Amygdala (tissue), 56 donors: Measurements from ENCODE around the gene CLCA1.

ENCODE experiments used
- DNase-seq, 56 donors: peaks; one replicate each; lab custom pipeline; 2025; lab: John Stamatoyannopoulos, UW

Gene CLCA1

GRCh38 chr1:86455073-86455472 is 13.7 kb upstream of the CLCA1 start:
- no peak for DNase-seq

- DNase-seq = no peak
Observed at GRCh38 chr1:86460998-86461397, 7.7 kb upstream of the CLCA1 start.

GRCh38 chr1:86461482-86461881 is 7.2 kb upstream of the CLCA1 start:
- no peak for DNase-seq

- no peak for DNase-seq
Observed at GRCh38 chr1:86464819-86465218, 3.9 kb upstream of the CLCA1 start.

- no peak for DNase-seq
Observed at GRCh38 chr1:86466109-86466844, 2.5 kb upstream of the CLCA1 start.

GRCh38 chr1:86466986-86467385 is 1.7 kb upstream of the CLCA1 start:
- DNase-seq = no peak

DNA sequence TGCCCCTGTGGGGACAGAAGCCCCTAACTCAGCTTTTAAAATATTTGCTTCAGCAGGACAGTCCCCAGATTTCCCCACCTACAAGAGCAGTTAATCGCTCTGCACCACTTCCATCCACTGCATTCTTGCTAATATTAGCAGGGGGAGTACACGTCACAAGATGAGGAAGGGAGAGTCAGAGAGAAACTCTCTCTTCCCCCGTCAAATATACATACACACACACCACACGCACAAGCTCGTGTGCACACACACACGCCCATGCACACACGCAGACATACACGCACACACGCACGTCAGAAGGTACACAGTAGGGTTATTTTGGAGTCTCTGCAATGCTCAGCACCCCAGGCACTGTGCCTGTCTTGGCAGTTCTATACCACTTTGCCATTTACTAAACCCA is 2.1 kb downstream of the CLCA1 start:
- DNase-seq = peak in 2 of 56 donors; percentile 2

DNA sequence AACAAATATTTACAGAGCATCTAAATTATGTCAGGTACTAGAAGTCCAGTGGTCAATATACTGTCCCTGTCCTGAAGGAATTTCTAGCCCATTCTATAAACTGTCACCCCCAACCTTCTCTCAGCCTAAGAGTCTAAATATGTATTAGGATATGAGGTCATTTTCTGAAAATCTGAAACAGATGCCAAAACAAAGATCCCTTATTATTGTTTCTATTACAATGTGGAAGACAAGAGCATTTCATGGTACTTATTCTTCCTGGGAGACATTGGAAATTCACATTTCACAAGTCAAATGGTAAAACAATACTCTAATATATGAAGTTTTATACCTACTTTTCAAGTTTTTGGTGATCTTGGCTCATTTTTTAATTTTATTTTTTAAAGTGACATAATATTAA is 2.6 kb downstream of the CLCA1 start:
- DNase-seq = no peak

DNA sequence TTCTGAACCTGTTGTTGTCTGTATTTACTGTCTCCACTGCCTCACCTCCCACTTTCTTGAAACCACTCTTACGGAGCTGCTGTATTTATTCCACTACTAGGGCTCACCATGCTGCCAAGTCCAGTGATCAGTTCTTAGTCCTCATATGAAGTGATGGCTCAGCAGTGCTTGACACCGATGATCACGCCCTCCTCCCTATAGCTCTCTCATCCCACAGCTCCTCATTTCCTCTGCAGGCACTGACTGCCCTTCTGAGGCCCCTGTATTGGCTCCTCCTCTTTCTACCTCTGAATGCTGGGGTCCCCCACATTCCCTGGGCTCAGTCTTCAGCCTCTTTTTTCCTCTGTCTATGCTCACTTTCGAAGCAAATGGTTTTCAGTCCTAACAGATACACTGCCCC is 3.4 kb downstream of the CLCA1 start:
- no peak for DNase-seq

DNA sequence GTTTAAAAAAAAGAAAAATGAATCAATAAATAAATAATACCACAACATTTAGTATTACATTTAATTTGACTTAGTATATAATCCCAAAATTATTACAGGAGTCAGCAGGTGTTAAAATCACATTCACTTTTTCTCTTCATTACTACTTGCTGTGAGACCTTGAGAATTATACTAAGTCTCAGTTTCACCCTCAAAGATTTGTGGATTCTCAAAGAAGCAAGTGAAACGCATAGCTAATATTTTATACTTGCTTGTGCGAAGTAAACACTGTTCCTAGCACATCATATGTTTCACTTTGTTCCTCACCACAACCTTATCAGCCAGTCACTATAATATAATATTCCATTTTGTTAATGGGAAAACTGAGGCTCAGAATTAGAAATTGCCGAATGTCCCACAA is 4.0 kb downstream of the CLCA1 start:
- DNase-seq = no peak

DNA sequence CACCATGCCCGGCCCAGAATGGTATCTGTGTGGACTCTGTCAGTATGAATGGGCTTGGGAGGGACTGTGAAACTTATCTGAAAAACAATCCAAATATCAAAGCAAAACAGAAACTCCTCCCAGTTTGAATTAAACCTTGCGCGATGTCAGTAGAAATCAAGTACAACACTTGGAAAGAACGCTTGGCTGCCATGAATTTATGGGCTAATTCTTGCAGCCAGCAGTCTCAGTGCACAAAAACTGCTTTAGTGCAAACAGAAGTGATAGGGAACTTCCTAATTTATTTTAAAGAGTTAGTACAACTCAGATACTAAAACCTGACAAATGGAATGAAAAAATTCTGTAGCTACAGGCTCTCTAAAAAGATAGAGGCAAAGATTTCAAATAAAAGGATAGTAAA is 8.5 kb downstream of the CLCA1 start:
- DNase-seq = no peak

DNA sequence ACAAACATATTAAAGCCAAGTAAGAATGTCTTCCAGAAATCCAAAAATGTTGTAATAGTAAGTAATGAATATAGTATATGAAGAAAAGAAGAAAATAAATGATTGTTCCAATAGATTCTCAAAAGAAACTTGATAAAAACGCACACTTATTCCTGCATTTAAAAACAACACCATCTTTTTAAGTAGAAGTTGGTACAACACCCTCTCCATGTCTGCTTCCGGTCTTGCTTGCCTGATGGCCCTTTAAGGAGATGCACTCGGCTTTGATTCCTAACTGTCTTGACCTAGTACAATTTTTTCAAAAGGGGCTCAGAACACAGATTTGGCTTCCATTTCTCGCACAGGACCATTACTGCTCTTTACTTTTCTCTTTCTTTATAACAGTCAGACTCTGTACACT is 9.0 kb downstream of the CLCA1 start:
- DNase-seq = no peak

GRCh38 chr1:86478416-86479156 is 9.9 kb downstream of the CLCA1 start:
- no peak for DNase-seq

DNA sequence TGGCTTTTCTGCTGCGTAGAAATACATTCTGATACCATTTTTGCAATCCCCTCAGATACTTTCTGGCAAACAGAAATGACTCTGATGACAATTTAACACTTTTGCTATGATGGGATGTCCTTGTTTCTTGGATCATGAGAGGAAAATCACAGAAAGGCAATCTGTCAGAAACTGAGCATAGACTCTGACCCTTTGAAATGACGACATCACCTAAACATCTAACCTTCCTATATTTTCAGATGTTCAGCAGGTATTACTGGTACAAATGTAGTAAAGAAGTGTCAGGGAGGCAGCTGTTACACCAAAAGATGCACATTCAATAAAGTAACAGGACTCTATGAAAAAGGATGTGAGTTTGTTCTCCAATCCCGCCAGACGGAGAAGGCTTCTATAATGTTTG is 13.2 kb downstream of the CLCA1 start:
- DNase-seq = no peak

GRCh38 chr1:86487131-86487810 is 18.5 kb downstream of the CLCA1 start:
- DNase-seq = no peak

DNA sequence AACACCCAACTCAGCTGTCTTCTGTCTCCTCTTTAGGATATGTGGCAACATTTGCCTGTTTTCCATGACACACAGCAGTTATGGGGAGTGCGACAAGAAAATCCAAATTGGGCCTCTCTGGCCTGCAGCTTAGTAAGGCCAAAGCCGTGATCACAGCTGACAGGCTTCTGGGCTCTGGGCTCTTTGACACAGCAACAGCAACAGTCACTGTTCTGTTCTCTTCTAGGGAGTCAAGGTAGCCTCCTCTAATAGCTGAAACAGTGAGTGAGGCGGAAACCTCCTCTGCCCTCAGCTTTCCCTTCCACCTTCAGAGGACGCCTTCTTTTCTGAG is 19.0 kb downstream of the CLCA1 start:
- DNase-seq = no peak

DNA sequence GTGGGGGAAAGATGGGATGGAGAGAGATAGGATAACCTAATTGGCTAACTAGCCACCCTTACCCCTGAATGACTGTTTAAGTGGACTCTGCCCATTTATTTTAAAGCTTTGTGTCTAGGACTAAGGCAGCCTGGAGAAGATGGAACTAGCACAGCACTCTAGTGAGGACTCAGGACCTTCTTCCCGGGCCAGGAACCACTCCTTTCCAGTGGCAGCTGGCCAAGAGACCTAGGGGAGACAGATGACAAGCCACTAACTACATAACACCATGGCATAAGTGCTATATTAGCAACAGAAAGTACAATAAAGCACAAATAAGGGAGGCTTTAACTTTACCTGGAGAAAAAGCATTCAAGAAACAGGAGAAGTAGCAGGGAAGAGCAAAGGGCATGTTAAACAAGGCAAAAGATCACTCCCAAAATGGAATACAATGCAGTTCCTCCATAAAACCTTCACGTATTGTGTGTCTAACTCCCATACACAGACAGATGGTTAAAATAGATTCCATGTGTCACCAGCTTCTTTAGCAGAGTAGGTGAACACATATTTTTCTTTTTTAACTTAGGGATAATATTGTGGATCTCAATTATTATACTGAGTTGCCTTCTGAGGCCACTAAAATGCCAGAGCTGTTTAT is 20.6 kb downstream of the CLCA1 start:
- DNase-seq = no peak

- no peak for DNase-seq
Observed at GRCh38 chr1:86491171-86491950, 22.6 kb downstream of the CLCA1 start.

DNA sequence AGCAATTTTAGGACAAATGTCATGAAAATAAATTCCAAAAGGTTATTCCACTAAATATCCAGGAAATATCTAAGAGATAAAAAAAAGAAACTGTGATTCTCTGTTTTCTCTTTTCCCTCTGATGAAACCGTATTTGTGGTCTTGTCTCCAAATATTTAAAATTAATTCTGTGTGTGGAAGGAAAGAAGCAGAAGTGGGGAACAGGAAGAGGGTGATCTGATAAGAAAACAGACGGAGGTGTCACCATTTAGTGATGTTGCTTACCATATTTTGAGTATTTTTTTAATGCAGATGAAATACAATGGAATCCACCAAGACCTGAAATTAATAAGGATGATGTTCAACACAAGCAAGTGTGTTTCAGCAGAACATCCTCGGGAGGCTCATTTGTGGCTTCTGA is 29.6 kb downstream of the CLCA1 start:
- DNase-seq = no peak

- DNase-seq = no peak
Observed at GRCh38 chr1:86499987-86500593, 31.4 kb downstream of the CLCA1 start.
